ENCODE results near the gene SS18L1. TPM values are rescaled to one million over a fixed set of nuclear protein-coding genes. Genes with fewer than 3 reads are reported as not detected.

Gene SS18L1
- total RNA-seq, 1 experiment from 2014 or later = 34.1 TPM

GRCh38 chr20:62137092-62137384 lies 6.5 kb upstream of the SS18L1 start (continued):
- TF ChIP-seq ZNF512 (CRISPR knock-in tag; IDR thresholded peaks at IDR 0.05; ENCODE audit: borderline replicate concordance) = no peak

- Mint-ChIP-seq H3K4me3 (no peak overlapping the region), H3K27me3 (ENCODE audit: low read depth) (no peaks in the 10 kb centered on the region), H3K4me1 (peaks cover 13% of the 10 kb centered on the region), H3K27ac (peak overlapping the region; percentile 85; the same call in 1 of the 2 replicates), H3K9me3 (no peaks in the 10 kb centered on the region), H3K36me3 (peaks cover 70% of the 10 kb centered on the region)
- DNase-seq (ENCODE audit: low spot score) (no peak), ATAC-seq (no peak)
- POLR2A ChIA-PET = no interaction called here
- CTCF ChIA-PET = interaction anchor here (0.8 kb wide), 1 partner anchor 12 kb away, joined by 3 read pairs; no protein-coding TSS in a partner anchor
- TF ChIP-seq FOXK1 (CRISPR knock-in tag; IDR thresholded peaks at IDR 0.05) = no peak
- no peak for TF ChIP-seq GRHL2 (CRISPR knock-in tag; IDR thresholded peaks at IDR 0.05; ENCODE audit: insufficient replicate concordance, severe bottlenecking)
- no peak for TF ChIP-seq PRDM15 (CRISPR knock-in tag; IDR thresholded peaks at IDR 0.05)
- TF ChIP-seq FOXJ3 (CRISPR knock-in tag; IDR thresholded peaks at IDR 0.05; ENCODE audit: borderline replicate concordance) = no peak
- TF ChIP-seq TEAD1 (CRISPR knock-in tag; IDR thresholded peaks at IDR 0.05) = no peak
- TF ChIP-seq NFATC4 (CRISPR knock-in tag; IDR thresholded peaks at IDR 0.05) = no peak
- no peak for TF ChIP-seq ATF1 (CRISPR knock-in tag; IDR thresholded peaks at IDR 0.05)
- no peak for TF ChIP-seq ATF3 (CRISPR knock-in tag; conservative IDR thresholded peaks at IDR 0.05)
- TF ChIP-seq, protein P1, sequence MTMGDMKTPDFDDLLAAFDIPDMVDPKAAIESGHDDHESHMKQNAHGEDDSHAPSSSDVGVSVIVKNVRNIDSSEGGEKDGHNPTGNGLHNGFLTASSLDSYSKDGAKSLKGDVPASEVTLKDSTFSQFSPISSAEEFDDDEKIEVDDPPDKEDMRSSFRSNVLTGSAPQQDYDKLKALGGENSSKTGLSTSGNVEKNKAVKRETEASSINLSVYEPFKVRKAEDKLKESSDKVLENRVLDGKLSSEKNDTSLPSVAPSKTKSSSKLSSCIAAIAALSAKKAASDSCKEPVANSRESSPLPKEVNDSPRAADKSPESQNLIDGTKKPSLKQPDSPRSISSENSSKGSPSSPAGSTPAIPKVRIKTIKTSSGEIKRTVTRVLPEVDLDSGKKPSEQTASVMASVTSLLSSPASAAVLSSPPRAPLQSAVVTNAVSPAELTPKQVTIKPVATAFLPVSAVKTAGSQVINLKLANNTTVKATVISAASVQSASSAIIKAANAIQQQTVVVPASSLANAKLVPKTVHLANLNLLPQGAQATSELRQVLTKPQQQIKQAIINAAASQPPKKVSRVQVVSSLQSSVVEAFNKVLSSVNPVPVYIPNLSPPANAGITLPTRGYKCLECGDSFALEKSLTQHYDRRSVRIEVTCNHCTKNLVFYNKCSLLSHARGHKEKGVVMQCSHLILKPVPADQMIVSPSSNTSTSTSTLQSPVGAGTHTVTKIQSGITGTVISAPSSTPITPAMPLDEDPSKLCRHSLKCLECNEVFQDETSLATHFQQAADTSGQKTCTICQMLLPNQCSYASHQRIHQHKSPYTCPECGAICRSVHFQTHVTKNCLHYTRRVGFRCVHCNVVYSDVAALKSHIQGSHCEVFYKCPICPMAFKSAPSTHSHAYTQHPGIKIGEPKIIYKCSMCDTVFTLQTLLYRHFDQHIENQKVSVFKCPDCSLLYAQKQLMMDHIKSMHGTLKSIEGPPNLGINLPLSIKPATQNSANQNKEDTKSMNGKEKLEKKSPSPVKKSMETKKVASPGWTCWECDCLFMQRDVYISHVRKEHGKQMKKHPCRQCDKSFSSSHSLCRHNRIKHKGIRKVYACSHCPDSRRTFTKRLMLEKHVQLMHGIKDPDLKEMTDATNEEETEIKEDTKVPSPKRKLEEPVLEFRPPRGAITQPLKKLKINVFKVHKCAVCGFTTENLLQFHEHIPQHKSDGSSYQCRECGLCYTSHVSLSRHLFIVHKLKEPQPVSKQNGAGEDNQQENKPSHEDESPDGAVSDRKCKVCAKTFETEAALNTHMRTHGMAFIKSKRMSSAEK (CRISPR knock-in tag; IDR thresholded peaks at IDR 0.05; ENCODE audit: borderline replicate concordance) = no peak
- TF ChIP-seq, protein P2, sequence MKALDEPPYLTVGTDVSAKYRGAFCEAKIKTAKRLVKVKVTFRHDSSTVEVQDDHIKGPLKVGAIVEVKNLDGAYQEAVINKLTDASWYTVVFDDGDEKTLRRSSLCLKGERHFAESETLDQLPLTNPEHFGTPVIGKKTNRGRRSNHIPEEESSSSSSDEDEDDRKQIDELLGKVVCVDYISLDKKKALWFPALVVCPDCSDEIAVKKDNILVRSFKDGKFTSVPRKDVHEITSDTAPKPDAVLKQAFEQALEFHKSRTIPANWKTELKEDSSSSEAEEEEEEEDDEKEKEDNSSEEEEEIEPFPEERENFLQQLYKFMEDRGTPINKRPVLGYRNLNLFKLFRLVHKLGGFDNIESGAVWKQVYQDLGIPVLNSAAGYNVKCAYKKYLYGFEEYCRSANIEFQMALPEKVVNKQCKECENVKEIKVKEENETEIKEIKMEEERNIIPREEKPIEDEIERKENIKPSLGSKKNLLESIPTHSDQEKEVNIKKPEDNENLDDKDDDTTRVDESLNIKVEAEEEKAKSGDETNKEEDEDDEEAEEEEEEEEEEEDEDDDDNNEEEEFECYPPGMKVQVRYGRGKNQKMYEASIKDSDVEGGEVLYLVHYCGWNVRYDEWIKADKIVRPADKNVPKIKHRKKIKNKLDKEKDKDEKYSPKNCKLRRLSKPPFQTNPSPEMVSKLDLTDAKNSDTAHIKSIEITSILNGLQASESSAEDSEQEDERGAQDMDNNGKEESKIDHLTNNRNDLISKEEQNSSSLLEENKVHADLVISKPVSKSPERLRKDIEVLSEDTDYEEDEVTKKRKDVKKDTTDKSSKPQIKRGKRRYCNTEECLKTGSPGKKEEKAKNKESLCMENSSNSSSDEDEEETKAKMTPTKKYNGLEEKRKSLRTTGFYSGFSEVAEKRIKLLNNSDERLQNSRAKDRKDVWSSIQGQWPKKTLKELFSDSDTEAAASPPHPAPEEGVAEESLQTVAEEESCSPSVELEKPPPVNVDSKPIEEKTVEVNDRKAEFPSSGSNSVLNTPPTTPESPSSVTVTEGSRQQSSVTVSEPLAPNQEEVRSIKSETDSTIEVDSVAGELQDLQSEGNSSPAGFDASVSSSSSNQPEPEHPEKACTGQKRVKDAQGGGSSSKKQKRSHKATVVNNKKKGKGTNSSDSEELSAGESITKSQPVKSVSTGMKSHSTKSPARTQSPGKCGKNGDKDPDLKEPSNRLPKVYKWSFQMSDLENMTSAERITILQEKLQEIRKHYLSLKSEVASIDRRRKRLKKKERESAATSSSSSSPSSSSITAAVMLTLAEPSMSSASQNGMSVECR (CRISPR knock-in tag; IDR thresholded peaks at IDR 0.05; ENCODE audit: borderline replicate concordance) = no peak
- no peak for TF ChIP-seq SOX15 (CRISPR knock-in tag; IDR thresholded peaks at IDR 0.05)
- TF ChIP-seq, protein P3, sequence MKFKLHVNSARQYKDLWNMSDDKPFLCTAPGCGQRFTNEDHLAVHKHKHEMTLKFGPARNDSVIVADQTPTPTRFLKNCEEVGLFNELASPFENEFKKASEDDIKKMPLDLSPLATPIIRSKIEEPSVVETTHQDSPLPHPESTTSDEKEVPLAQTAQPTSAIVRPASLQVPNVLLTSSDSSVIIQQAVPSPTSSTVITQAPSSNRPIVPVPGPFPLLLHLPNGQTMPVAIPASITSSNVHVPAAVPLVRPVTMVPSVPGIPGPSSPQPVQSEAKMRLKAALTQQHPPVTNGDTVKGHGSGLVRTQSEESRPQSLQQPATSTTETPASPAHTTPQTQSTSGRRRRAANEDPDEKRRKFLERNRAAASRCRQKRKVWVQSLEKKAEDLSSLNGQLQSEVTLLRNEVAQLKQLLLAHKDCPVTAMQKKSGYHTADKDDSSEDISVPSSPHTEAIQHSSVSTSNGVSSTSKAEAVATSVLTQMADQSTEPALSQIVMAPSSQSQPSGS (CRISPR knock-in tag; IDR thresholded peaks at IDR 0.05; ENCODE audit: borderline replicate concordance, low read depth) = no peak
- no peak for TF ChIP-seq ETV6 (CRISPR knock-in tag; IDR thresholded peaks at IDR 0.05)
- TF ChIP-seq FOXP1 (CRISPR knock-in tag; IDR thresholded peaks at IDR 0.05; ENCODE audit: borderline replicate concordance) = no peak
- no peak for TF ChIP-seq ZNF317 (CRISPR knock-in tag; IDR thresholded peaks at IDR 0.05; ENCODE audit: borderline replicate concordance, low read depth)
- no peak for TF ChIP-seq E2F1 (CRISPR knock-in tag; IDR thresholded peaks at IDR 0.05)
Observed at GRCh38 chr20:62137478-62138203, 5.9 kb upstream of the SS18L1 start.

Measured in WTC11 (cell line).